GM21526 (cell line): ENCODE results near the gene SEPTIN12.
A peak's percentile ranks its signal among the peaks of the same experiment; 100 is the strongest.
"Not testable (repeated sequence)": the region's sequence is repeated elsewhere in the genome, so short reads cannot be mapped to it uniquely, and the experiment has no call there.

Experiments used
- ATAC-seq: cut with Tn5 transposase; IDR thresholded peaks from one replicate; pipeline ENCODE4 v1.9.1; 2021; ENCODE audit warnings: moderate library complexity; ENCODE audit not compliant: unreplicated experiment, low FRiP score

SEPTIN12 gene

DNA sequence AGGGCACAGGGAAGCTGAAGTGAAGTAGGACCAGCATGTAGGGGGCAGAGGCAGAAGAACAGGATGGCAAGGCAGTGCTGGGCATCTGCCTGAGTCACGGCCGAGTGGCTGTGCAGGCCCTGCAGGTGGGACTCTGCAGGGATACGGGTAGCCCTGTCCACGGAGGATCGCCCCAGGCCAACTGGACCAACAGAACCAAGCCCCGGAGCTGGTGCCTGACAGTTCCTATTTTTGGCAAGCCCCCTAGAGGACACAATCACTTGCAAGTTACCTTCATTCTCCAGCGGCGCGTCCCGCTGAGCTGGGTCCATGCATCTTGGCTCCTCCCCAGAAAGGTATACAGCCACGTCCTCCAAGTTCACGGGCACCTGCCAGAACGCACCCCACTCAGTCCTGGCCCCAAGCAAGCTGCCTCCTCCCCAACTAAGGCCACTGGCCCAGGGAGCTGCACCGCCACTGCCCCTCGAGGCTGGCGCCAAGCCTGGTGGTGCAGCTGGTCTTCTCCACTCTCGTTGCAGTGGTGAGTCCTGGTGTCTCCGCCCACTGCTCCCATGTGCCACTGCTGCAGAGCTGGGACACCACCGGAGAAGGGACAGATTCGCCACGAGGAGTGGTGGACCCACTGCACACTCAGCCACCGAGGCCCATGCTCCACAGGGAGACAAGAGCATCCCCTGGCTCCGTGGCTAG lies 27.8 kb downstream of the SEPTIN12 start:
- ATAC-seq, result no peak

GRCh38 chr16:4755687-4756086 lies 32.5 kb downstream of the SEPTIN12 start:
- ATAC-seq, result no peak

DNA sequence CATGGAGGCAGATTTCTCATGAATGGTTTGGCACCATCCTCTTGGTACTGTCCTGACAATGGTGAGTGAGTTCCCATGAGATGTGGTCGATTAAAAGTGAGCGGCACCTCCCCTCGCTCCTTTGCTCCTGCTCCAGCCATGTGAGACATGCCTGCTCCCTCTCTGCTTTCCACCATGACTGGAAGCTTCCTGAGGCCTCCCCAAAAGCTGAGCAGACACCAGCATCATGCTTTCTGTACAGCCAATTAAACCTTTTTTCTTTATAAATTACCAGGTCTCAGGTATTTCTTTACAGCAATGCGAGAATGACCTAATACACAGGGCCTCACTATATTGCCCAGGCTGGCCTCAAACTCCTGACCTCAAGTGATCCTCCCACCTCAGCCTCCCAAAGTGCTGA lies 33.3 kb downstream of the SEPTIN12 start:
- no peak for ATAC-seq

- ATAC-seq, result no peak
Observed at GRCh38 chr16:4753227-4753626, 34.9 kb downstream of the SEPTIN12 start.

DNA sequence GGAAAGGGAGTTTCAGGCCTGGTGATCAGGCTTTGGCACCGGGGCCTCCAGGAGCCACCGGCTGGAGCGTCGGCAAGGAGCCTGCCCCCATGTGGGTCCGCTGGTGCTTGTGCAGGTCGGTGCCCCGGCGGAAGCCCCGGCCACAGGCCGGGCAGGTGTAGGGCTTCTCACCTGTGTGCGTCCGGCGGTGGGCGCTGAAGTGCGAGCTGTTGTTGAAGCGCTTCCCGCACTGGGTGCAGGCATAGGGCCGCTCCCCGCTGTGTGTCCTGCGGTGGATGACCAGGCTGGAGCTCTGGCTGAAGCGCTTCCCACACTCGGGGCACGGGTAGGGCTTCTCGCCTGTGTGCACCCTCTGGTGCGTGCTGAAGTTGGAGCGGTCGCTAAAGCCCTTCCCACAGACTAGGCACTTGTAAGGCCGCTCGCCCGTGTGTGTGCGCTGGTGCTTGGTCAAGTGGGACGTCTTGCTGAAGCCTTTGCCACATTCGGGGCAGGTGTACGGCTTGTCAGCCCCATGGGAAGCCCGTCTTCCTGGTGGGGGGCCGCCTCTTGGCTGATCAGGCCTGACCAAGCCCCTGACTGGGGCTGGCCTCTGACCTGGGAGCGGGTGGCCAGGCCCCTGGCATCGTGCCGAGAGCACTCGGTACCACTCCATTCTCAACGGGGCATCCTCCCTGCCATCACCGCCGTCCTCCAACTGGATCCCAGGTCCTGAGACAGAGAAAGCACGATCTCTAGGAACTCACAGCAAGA lies 35.6 kb downstream of the SEPTIN12 start:
- no peak for ATAC-seq

GRCh38 chr16:4750896-4751295 lies 37.2 kb downstream of the SEPTIN12 start:
- ATAC-seq, result no peak

- ATAC-seq, result no peak
Observed at GRCh38 chr16:4749700-4750257, 38.4 kb downstream of the SEPTIN12 start.

DNA sequence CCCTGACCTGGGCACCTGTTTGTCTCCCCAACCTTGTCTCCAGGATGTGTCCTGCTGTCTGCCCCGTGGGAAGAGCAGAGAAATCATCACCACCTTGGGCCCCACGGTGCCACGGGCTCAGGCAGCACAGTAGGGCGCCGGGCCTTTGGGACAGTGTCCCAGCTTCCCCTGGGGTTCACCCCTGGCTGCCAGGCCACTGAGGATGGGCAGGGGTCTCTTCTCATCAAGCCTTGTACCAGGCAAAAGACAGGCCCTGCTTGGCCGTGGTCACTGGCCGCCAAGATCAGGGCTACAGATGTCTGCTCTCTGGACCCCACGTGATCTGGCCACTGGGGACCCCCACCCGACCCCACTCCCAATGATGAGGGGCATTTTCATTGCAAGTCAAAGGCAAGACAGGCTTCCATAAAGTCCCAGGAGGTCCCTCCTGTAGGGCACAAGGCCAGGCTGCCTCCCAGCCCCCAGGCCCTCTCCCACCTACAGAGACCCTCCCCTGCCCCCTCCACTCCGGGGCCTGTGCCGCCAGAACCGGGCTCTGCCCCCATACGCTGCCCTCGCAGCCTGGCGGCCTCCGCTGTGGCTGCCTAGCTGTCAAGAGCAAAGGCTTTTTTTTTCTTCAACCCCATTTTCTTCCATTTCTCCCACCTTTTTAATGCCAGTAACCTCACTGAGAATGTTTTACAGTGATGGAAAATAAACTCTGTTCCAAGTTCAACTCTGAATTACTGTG lies 39.3 kb downstream of the SEPTIN12 start:
- no peak for ATAC-seq

DNA sequence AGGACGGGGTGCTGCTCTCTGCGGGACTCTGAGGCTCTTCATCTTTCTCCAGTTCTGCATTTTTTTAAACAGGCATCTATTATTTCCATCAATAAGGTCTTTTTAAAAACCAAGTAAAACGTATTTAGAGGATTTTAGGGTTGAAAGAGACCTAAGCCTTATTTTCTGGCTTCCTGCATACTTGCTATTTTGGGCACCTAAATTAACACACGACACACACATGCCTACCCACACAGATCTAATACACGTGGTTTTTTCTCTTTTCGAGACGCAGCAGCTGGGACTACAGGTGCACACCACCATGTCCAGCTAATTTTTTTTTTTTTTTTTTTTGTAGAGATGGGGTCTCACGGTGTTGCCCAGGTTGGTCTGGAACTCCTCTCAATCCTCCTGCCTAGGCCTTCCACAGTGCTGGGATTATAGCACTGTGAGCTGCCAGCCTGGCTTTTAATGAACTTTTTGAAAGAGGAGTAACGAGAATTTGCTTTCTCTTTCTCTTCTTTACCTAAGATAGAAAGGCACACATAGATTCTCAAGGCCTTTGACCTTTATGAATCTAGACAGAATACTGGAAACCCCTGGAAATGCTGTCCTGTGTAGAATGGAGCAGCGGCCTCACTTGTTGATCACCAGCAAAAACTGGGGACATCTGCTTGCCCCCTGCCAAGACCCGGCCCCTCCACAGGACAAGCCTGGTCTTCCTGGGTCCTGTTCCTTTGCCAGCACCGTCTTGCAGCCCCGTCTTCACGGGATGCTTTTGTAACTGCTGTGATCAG lies 40.1 kb downstream of the SEPTIN12 start:
- no peak for ATAC-seq

DNA sequence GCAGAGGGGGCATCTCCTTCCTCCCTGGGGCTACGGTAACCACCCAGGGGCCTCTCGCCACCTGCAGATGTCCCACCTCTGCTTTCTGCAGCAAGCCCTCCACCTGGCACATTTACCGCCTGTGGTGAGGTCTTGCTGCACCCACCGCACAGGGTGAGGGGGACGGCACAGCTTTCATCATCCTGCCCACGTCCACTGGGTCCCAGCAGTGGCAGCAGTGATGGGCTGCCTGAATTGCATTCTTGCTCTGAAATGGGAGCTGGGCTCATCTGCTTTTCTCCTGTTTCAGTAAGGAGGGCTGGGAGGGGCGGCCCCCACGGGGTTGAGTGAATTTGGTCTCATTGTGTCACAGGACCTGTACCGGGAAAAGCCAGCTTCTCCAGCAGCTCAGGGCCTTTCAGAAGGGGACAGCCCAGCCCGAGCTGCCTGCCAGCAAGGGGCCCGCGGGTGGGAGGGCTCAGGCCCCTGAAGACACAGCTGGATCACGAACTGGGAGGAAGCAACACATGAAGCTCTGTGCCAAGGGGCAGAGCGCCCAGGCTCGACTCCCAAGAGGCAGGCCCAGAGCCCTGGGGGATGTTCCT lies 41.1 kb downstream of the SEPTIN12 start:
- no peak for ATAC-seq

DNA sequence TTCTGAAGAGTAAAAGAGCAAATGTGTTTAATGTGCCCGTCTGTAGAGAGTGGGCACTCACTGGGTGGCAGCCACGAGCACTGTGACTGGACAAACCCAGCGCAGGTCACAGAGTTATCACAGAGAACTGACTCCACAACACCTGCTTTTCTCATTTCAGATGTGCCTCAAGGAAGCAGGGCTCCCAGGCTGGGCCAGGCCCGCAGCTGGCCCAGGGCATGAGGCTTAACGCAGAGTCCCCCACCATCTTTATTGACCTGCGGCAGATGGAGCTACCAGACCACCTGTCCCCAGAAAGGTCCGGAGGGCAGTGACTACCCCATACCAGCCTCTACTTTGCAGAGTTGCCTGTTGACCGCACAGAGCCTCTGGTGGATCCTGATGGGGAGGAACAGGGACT lies 41.9 kb downstream of the SEPTIN12 start:
- ATAC-seq, result no peak

DNA sequence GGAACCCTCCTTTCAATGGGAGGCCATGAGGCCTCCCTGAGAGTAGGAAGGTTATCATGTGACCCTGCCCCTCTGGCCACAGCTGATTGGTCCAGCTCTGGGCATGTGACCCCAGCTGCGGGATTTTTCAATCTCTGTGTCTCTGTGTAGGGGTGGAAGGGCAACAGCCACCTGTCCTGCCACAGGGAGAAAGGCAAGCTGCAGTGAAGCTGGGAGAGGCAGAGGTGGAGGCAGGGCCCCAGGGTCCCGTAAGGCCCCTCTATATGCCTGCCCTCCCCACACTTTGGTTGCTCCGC lies 42.9 kb downstream of the SEPTIN12 start:
- no peak for ATAC-seq

- ATAC-seq, result no peak
Observed at GRCh38 chr16:4744555-4745273, 43.4 kb downstream of the SEPTIN12 start.

- no peak for ATAC-seq
Observed at GRCh38 chr16:4743226-4743878, 44.8 kb downstream of the SEPTIN12 start.

GRCh38 chr16:4738370-4738769 lies 49.8 kb downstream of the SEPTIN12 start:
- ATAC-seq, result not testable (repeated sequence)

DNA sequence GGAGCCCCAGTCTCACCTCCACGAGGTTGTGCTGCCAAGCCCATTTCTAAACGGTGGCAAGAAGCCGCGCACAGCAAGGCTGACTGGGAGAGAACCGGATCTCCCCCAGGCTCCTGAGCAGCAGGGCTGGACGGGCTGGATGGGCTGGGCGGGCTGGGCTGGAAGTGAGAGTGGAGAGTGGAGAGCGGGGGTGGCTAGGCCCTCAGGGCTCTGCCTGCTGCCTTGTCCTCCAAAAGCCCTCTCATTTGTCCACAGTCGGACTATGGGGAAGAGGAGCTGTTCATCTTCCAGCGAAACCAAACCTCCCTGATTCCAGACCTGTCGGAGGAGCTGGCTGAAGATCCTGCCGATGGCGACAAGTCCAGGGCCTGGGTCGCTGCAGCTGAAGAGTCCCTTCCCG lies 50.6 kb downstream of the SEPTIN12 start:
- ATAC-seq, result no peak

GRCh38 chr16:4736546-4736945 lies 51.6 kb downstream of the SEPTIN12 start:
- ATAC-seq, result no peak

DNA sequence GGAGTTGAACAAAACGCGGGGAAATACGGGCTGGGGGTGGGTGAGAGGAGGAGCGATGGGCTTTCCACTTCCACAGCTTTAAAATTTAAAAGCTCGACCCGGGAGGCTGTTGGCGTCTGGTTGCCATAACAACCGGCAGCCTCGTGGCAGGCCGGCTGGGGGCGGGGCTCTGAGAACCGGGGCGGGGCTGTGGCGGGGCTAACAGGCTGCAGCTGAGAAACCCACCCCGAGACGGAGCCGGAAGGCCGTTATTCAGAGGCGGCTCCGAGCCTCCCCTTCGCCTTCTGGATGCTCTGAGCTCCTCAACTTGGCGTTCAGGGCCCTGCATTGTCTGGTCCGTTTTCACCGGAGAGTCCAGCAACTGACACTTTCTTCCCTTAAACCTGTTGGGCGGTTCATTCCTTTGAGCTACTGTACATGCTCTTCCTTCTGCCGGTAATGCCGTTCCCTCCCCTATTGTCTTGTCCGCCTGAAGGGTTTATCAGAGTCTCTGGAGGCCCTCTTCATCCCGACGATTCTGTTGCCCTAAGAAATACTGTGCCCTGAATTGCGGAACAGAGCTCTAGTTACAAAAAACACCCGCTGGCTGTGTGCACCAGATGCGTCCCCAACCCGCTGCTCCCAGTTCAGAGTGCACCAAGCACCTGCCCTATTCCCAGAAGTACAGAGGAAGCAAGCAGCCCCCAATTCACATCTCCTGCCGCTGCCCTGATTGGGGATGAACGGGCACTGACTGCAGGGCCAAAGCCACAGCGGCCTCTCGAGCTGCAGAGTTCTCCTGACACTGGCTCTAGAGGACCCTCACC lies 53.2 kb downstream of the SEPTIN12 start:
- peak; percentile 53 for ATAC-seq
